Gastrocnemius medialis (tissue), 4 donors: ENCODE results near the gene IQCE. TPM values are rescaled to one million over a fixed set of nuclear protein-coding genes. Genes with fewer than 3 reads are reported as not detected.
"Not testable (repeated sequence)": the region's sequence is repeated elsewhere in the genome, so short reads cannot be mapped to it uniquely, and the experiment has no call there.

Source experiments
- ATAC-seq, 2 donors: fragments of 150-250 bp; one replicate each; pipeline ENCODE4 v1.9.1; 2016
- DNase-seq, 2 donors: peaks; one replicate each; pipeline ENCODE4 v3.0.0-alpha.2; 2019
- H3K27ac ChIP-seq, 4 donors: fragments of 200-600 bp; sonication (generic); 1 replicate in 1 of 4; 2 replicates in 3 of 4; pipeline ENCODE4 v1.5.1; 2016 to 2018; ENCODE audit warnings: mild to moderate bottlenecking in 2 of 4, moderate library complexity in 1 of 4
- H3K27me3 ChIP-seq, 3 donors: fragments of 200-600 bp; sonication (generic) in 2 of 3; 1 replicate in 1 of 3; 2 replicates in 2 of 3; pipeline versions ENCODE4 v1.5.1 to v1.6.0; 2016 to 2019; ENCODE audit warnings: mild to moderate bottlenecking in 1 of 3, moderate library complexity in 1 of 3
- H3K36me3 ChIP-seq, 2 donors: fragments of 200-600 bp; sonication (generic) in 1 of 2; one replicate each; pipeline ENCODE4 v1.5.1; 2017 to 2018
- H3K4me1 ChIP-seq, 2 donors: fragments of 200-600 bp; sonication (generic) in 1 of 2; one replicate each; pipeline ENCODE4 v1.5.1; 2016 to 2017; ENCODE audit warnings: mild to moderate bottlenecking in 2 of 2
- H3K4me3 ChIP-seq, 4 donors: fragments of 200-600 bp; sonication (generic) in 3 of 4; 1 replicate in 1 of 4; 2 replicates in 3 of 4; pipeline ENCODE4 v1.5.1; 2016 to 2019; ENCODE audit warnings: mild to moderate bottlenecking in 2 of 4
- H3K9me3 ChIP-seq, 3 donors: fragments of 200-600 bp; sonication (generic) in 2 of 3; 1 replicate in 1 of 3; 2 replicates in 2 of 3; pipeline ENCODE4 v1.5.1; 2016 to 2019
- CTCF ChIP-seq, 5 experiments: fragments of 450-650 bp in 3 of 5; fragments of 200-600 bp in 2 of 5; sonication (generic) in 2 of 5; IDR thresholded peaks in 4 of 5; conservative IDR thresholded peaks in 1 of 5; 1 replicate in 4 of 5; 2 replicates in 1 of 5; pipeline ENCODE4 v1.5.1; 2016 to 2019; ENCODE audit warnings: antibody characterized with exemption in 5 of 5, mild to moderate bottlenecking in 3 of 5, moderate library complexity in 3 of 5
- POLR2A ChIP-seq, 2 donors: fragments of 450-650 bp; IDR thresholded peaks; one replicate each; pipeline ENCODE4 v1.6.1; 2017; ENCODE audit warnings: antibody characterized with exemption in 2 of 2, mild to moderate bottlenecking in 2 of 2, moderate library complexity in 2 of 2
- in situ Hi-C, 4 donors: fragments of 200-750 bp; cut with MboI; loops; one replicate each; pipeline versions ENCODE4 v1.15.0 to v1.8.0; 2017; ENCODE audit warnings: low sequenced_read_pairs in 4 of 4
- intact Hi-C: fragments of 100-400 bp; cut with DNase I; formaldehyde crosslinking; loops from one replicate; pipeline ENCODE4 v1.15.1; 2023; ENCODE audit warnings: low total_unique reads
- total RNA-seq, 4 donors: library from RNA; depleted of rRNA; stranded (reverse); fragments of >200 nt; gene quantifications; one replicate each; pipeline versions ENCODE4 v1.1.0 to v1.2.3, GENCODE V29; 2016

IQCE gene
- total RNA-seq, 4 donors from 2014 or later, result 6.3 to 11.5 (median 8.8) TPM

DNA sequence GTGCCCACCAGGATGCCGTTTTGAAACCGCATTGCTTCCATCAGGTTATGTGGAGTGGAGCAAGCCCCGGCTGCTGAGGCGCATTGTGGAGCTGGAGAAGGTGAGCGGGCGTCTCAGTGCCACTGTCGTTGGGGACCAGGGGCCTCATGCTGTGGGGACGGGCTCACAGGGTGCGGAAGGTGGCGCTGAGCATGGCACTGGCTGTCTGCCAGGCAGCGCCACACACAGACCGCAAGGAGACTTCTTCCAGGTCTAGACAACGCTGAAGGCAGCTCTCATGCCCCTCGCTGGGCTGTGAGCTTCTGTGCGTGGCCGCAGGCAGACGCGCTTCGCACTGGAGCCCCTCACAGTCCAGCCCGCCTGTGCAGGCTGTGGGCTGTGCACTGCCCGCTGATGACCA lies 29.0 kb downstream of the IQCE start:
- Histone ChIP-seq H3K27ac (no peak overlapping the region), H3K4me1 (no peaks in the 10 kb centered on the region), H3K36me3 (peaks cover 0 to 22% of the 10 kb centered on the region in 2 donors), H3K4me3 (no peak overlapping the region), H3K9me3 (no peaks in the 10 kb centered on the region), H3K27me3 (no peaks in the 10 kb centered on the region)
- no peak for DNase-seq
- TF ChIP-seq CTCF (IDR thresholded peaks at IDR 0.05 in 4 of 5, conservative IDR thresholded peaks at IDR 0.05 in 1 of 5), result no peak
- no peak for TF ChIP-seq POLR2A (IDR thresholded peaks at IDR 0.05)
- no peak for ATAC-seq
- in situ Hi-C loops (no loop called here), intact Hi-C loops (no loop called here)

DNA sequence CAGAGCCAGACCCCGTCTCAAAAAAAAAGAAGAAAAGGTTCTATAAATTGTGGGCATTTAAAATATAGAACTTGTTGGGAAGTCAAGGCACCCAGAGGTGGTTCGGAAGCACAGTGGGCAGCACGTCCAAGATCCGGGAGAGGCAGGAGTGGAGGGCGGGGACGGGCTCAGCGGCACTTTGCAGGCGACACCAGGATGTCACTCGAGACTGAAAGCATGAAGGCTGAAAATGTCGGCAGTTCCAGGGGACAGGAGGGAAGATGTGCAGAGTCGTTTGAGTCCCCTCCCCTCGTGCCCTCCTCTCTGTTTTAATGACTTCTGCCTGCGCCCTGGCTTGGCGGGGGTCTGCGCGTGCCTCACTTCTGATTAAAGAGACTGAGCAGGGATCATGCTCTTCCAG lies 30.6 kb downstream of the IQCE start:
- intact Hi-C loops, result no loop called here

DNA sequence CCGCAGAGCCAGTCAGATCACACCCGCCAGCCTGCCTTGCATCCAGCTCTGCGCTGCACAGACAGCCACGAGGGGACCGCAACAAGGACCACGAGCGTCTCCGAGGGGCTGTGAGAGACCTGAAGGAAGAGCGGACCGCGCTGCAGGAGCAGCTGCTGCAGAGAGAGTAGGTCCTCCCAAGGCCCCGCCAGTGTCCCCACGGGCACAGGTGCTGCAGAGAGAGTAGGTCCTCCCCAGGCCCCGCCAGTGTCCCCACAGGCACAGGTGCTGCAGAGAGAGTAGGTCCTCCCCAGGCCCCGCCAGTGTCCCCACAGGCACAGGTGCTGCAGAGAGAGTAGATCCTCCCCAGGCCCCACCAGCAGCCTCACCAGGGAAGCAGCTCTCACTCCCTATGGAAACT lies 31.2 kb downstream of the IQCE start:
- H3K9me3 ChIP-seq, intact Hi-C loops, H3K27me3 ChIP-seq, H3K4me3 ChIP-seq, DNase-seq, in situ Hi-C loops, H3K4me1 ChIP-seq, ATAC-seq, H3K27ac ChIP-seq: not testable (repeated sequence)
- H3K36me3 ChIP-seq, result peaks cover 0 to 29% of the 10 kb centered on the region in 2 donors

More for the DNA sequence above, 30.6 kb downstream of the IQCE start:
- in situ Hi-C loops, result no loop called here
- Histone ChIP-seq H3K27me3 (no peaks in the 10 kb centered on the region), H3K9me3 (no peaks in the 10 kb centered on the region), H3K27ac (no peak overlapping the region), H3K4me3 (no peak overlapping the region), H3K4me1 (no peaks in the 10 kb centered on the region), H3K36me3 (peaks cover 0 to 30% of the 10 kb centered on the region in 2 donors)
- TF ChIP-seq POLR2A (IDR thresholded peaks at IDR 0.05) (no peak), CTCF (IDR thresholded peaks at IDR 0.05 in 4 of 5, conservative IDR thresholded peaks at IDR 0.05 in 1 of 5) (no peak)
- ATAC-seq, result no peak
- DNase-seq, result no peak

DNA sequence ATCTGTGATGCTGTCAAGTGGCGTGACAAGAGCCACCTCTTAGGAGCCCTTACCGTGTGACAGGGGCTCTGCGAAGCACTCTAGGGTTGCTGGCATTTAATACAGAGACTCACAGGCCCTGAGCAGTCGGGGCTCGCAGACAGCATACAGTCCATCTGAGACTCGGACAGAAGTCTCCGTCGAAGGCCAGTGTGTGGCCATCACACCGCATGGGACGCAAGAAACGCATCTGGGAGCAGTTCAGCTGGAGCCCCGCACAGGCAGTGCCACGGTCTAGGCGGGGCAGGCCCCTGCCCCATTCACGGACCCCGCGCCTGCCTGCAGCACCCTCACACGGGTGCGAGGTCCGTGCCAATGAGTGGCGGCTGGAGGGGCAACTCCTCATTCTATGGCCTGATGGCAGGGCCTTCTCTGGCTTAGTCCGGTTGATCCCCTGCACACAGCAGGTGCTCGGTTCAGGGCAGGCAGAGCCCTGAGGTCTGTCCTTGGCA lies 33.6 kb downstream of the IQCE start:
- ATAC-seq (no peak), DNase-seq (no peak)
- Histone ChIP-seq H3K4me3 (no peak overlapping the region), H3K27me3 (no peaks in the 10 kb centered on the region), H3K27ac (no peak overlapping the region), H3K9me3 (no peaks in the 10 kb centered on the region), H3K36me3 (peaks cover 0 to 21% of the 10 kb centered on the region in 2 donors), H3K4me1 (no peaks in the 10 kb centered on the region)
- in situ Hi-C loops (no loop called here), intact Hi-C loops (no loop called here)
- TF ChIP-seq POLR2A (IDR thresholded peaks at IDR 0.05), result no peak
- TF ChIP-seq CTCF (IDR thresholded peaks at IDR 0.05 in 4 of 5, conservative IDR thresholded peaks at IDR 0.05 in 1 of 5), result no peak

GRCh38 chr7:2593036-2593727 lies 34.4 kb downstream of the IQCE start:
- H3K9me3 ChIP-seq, result no peaks in the 10 kb centered on the region
- peaks cover 0 to 21% of the 10 kb centered on the region in 2 donors for H3K36me3 ChIP-seq
- H3K27ac ChIP-seq, result no peak overlapping the region
- intact Hi-C loops (no loop called here), in situ Hi-C loops (no loop called here)
- ATAC-seq (no peak), DNase-seq (no peak)
- no peak for TF ChIP-seq POLR2A (IDR thresholded peaks at IDR 0.05)
- no peak for TF ChIP-seq CTCF (IDR thresholded peaks at IDR 0.05 in 4 of 5, conservative IDR thresholded peaks at IDR 0.05 in 1 of 5)
- no peak overlapping the region for H3K4me3 ChIP-seq
- H3K4me1 ChIP-seq, result no peaks in the 10 kb centered on the region
- H3K27me3 ChIP-seq, result no peaks in the 10 kb centered on the region
